Measurements from ENCODE around the gene SREBF2. TPM values are rescaled to one million over a fixed set of nuclear protein-coding genes. Genes with fewer than 3 reads are reported as not detected.
A peak's percentile ranks its signal among the peaks of the same experiment; 100 is the strongest.

SREBF2 gene
- total RNA-seq, 1 donor from 2014 or later: 20.9 TPM

DNA sequence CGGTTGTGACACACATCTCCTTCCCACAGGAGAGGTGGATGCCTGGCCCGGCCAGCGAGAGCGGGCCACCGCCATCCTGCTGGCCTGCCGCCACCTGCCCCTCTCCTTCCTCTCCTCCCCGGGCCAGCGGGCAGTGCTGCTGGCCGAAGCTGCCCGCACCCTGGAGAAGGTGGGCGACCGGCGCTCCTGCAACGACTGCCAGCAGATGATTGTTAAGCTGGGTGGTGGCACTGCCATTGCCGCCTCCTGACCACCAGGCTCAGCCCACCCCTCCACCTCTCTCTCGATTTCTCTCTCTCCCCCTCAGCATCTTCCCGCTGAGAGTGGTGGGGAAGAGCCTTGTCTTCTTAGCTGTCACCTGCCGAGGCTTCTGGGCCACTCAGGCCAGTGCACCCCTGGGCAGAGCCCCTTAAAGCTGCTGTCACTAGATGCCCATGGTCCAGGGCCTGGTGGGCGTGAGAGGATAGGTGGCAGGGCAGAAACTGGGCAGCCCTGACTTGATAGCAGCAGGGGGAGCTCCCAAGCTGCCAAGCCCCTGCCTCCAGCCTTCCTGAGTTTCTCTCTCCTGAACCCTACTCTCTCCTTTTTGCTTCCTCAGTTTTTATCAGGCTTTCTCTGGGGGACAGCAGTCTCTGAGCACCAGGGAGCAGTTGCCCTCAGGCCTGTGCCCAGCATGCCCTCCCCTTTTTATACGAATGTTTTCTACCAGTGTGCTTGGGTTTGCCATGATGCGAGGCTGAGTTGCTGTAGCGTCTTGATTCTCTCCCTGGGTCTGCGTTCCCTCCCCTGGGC is 72.7 kb downstream of the SREBF2 start:
- H3K9ac ChIP-seq (ENCODE audit: low read depth in 1 of 3, low read length in 3 of 3): no peak overlapping the region
- H3K36me3 ChIP-seq (ENCODE audit: control insufficient read depth in 3 of 3, insufficient read depth in 3 of 3, low read length in 3 of 3): peaks cover 24 to 44% (median 34%) of the 10 kb centered on the region in 3 donors
- no peaks in the 10 kb centered on the region for H3K9me3 ChIP-seq (ENCODE audit: control insufficient read depth in 3 of 3, low read length in 3 of 3)
- peaks cover 3 to 9% (median 4%) of the 10 kb centered on the region in 3 donors for H3K27me3 ChIP-seq (ENCODE audit: control insufficient read depth in 3 of 3, insufficient read depth in 3 of 3, low read length in 3 of 3)
- peaks cover 13 to 24% (median 18%) of the 10 kb centered on the region in 3 donors for H3K4me1 ChIP-seq (ENCODE audit: control insufficient read depth in 3 of 3, insufficient read depth in 3 of 3, low read length in 3 of 3)
- no peak overlapping the region for H3K4me3 ChIP-seq (ENCODE audit: low read length in 3 of 3)
- no peak overlapping the region for H3K27ac ChIP-seq (ENCODE audit: low read depth, low read length)

DNA sequence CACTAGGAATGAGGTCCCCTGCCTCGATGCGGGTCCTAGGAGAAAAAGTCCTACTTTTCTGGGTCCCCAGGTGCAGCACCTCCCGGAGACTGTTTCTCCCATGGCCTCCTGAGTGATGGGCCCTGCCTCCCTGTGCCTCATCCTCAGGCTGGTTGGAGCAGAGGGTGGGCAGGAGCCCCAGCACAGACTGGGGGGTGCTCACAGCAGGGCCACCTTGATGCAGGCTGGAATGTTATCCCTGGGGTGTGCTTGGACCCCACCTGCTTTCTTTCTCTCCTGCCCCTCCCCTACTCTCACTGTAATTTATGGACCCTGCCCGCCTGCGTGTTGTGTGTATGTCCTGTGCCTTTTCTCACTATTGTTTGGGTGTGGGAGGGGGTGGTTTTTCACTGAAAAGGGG is 73.9 kb downstream of the SREBF2 start:
- peaks cover 21 to 35% (median 32%) of the 10 kb centered on the region in 3 donors for H3K36me3 ChIP-seq (ENCODE audit: control insufficient read depth in 3 of 3, insufficient read depth in 3 of 3, low read length in 3 of 3)
- H3K9me3 ChIP-seq (ENCODE audit: control insufficient read depth in 3 of 3, low read length in 3 of 3): no peaks in the 10 kb centered on the region
- H3K4me3 ChIP-seq (ENCODE audit: low read length in 3 of 3): no peak overlapping the region
- no peak overlapping the region for H3K9ac ChIP-seq (ENCODE audit: low read depth in 1 of 3, low read length in 3 of 3)
- peaks cover 19 to 28% (median 26%) of the 10 kb centered on the region in 3 donors for H3K4me1 ChIP-seq (ENCODE audit: control insufficient read depth in 3 of 3, insufficient read depth in 3 of 3, low read length in 3 of 3)
- H3K27ac ChIP-seq (ENCODE audit: low read depth, low read length): no peak overlapping the region
- peaks cover 14 to 21% (median 14%) of the 10 kb centered on the region in 3 donors for H3K27me3 ChIP-seq (ENCODE audit: control insufficient read depth in 3 of 3, insufficient read depth in 3 of 3, low read length in 3 of 3)

DNA sequence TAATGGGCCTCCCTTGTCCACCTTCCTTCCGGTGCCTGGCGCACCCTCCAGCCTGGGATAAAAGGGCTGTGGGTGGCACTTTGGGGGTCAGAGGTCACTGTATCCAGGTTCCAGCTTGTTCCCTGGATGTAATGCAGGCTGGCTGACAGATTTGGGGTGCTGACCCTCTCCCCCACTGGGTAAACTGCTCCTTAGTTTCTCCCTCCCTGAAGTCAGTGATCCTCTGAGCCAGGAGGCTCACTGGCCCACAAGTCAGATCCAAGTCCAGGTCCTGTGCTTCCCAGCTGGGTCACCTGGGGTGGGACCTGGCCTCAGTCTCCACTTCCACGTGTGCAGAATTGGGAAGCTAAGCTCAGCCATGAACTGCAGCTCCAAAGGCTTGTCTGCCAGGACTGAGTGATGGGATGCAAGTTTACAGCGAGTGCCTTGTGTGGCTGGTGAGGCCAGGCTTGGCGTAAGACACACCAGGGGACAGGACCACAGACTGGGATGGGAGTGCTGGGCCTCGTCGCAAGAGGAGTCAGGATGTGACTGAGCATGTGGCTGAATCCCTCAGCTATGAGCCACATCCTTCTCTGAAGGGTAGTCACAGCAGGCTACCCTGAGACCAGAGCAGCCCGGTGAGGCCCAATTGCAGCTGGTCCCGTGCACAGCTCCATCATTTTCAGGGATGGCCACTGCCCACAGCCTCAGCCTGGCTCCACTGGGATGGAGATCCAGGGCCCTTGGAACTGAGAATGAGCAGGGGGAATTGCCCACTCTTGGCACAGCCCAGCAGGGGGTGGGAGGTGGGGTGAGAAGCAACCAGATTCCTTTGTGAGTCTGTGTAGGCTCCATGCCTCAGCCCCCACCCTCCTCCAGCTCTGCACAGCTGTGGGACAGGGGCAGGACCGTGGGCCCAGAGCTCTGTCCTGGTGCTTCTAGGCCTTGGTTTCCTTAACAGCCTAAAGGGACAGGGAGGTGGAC is 74.8 kb downstream of the SREBF2 start:
- H3K9me3 ChIP-seq (ENCODE audit: control insufficient read depth in 3 of 3, low read length in 3 of 3): no peaks in the 10 kb centered on the region
- no peak overlapping the region for H3K27ac ChIP-seq (ENCODE audit: low read depth, low read length)
- H3K36me3 ChIP-seq (ENCODE audit: control insufficient read depth in 3 of 3, insufficient read depth in 3 of 3, low read length in 3 of 3): peaks cover 19 to 31% (median 27%) of the 10 kb centered on the region in 3 donors
- H3K4me1 ChIP-seq (ENCODE audit: control insufficient read depth in 3 of 3, insufficient read depth in 3 of 3, low read length in 3 of 3): peaks cover 17 to 25% (median 21%) of the 10 kb centered on the region in 3 donors
- H3K27me3 ChIP-seq (ENCODE audit: control insufficient read depth in 3 of 3, insufficient read depth in 3 of 3, low read length in 3 of 3): peaks cover 23 to 30% (median 23%) of the 10 kb centered on the region in 3 donors
- peak overlapping the region in 1 of 3 donors; percentile 33 for H3K9ac ChIP-seq (ENCODE audit: low read depth in 1 of 3, low read length in 3 of 3)
- H3K4me3 ChIP-seq (ENCODE audit: low read length in 3 of 3): no peak overlapping the region

DNA sequence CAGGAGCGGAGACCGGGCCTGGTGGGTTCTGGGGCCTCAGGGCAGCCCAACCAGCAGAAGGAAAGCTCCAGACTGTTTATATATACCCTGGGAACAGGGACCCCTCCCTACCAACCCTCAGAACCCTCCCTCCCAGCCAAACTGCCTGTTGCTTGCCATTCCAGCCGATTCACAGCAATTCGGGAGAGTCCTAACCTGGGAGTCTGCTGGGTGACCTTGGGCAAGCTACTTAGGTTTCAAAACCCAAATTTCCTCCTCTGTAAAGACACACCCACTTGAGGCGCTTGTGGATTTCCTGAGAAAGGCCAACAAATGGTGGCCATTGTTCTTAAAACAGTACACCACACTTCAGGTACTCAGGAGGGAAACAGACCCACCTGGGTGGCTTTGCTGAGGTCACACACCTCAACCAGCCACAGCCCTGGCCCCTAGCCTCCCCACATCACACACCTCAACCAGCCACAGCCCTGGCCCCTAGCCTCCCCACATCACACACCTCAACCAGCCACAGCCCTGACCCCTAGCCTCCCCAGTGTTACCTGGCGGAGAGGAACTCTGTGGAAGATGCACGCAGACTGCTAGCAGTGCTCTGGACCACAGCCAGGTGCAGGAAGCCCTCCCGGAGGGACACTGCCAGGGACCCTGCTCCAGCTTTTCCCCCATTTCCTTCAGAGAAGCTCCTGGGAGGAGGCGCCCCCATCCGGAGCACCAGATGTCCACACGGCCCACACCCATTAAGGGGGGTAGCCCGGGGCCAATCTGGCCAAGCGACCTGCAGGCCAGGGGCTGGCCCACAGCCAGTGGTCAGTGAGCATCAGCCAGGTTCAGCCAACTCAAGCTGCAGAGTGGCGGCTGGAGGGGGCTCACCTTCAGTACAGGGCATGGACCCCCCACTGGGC is 75.8 kb downstream of the SREBF2 start:
- Histone ChIP-seq H3K4me1 (ENCODE audit: control insufficient read depth in 3 of 3, insufficient read depth in 3 of 3, low read length in 3 of 3) (peaks cover 10 to 18% (median 12%) of the 10 kb centered on the region in 3 donors), H3K36me3 (ENCODE audit: control insufficient read depth in 3 of 3, insufficient read depth in 3 of 3, low read length in 3 of 3) (peaks cover 13 to 26% (median 24%) of the 10 kb centered on the region in 3 donors), H3K27ac (ENCODE audit: low read depth, low read length) (no peak overlapping the region), H3K4me3 (ENCODE audit: low read length in 3 of 3) (no peak overlapping the region), H3K9me3 (ENCODE audit: control insufficient read depth in 3 of 3, low read length in 3 of 3) (no peaks in the 10 kb centered on the region), H3K27me3 (ENCODE audit: control insufficient read depth in 3 of 3, insufficient read depth in 3 of 3, low read length in 3 of 3) (peaks cover 31 to 39% (median 32%) of the 10 kb centered on the region in 3 donors), H3K9ac (ENCODE audit: low read depth in 1 of 3, low read length in 3 of 3) (no peak overlapping the region)

DNA sequence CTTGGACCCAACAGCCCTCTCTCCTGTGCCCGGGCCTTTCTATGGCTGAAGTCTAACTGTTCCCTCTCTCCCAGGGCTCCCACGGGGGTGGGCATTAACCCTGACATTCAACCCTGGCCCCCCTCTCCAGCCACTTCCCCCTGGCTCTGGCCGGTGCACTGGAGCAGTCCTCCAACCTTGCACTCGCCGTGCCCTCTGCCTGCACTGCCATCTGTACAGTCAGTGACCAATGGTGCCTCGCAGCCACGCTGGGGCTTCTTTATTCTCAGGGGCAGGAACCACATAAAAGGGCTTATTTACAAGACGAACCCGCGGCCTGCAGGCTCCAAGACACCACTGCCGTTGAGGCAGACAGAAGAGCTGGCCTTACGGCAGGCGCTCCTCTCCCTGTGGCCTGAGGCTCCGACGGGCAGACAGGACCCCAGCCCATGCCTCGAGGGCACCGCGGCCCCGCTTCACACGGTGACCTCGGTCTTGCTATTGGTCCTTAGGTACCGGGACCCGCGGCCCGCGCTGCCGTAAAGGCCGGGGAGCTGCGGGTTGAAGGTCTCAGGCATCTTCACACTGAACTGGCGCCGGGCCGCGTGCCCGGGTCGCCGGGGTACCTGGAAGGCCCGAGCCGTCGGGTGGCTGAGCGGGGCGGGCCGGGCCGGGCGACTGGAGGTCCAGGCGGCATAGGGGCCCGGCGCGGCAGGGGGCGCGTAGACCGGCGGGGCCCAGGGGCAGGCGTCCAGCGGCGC is 76.6 kb downstream of the SREBF2 start:
- H3K9me3 ChIP-seq (ENCODE audit: control insufficient read depth in 3 of 3, low read length in 3 of 3): no peaks in the 10 kb centered on the region
- H3K27ac ChIP-seq (ENCODE audit: low read depth, low read length): no peak overlapping the region
- H3K4me3 ChIP-seq (ENCODE audit: low read length in 3 of 3): no peak overlapping the region
- peaks cover 10 to 14% (median 11%) of the 10 kb centered on the region in 3 donors for H3K4me1 ChIP-seq (ENCODE audit: control insufficient read depth in 3 of 3, insufficient read depth in 3 of 3, low read length in 3 of 3)
- peaks cover 34 to 47% (median 39%) of the 10 kb centered on the region in 3 donors for H3K27me3 ChIP-seq (ENCODE audit: control insufficient read depth in 3 of 3, insufficient read depth in 3 of 3, low read length in 3 of 3)
- peaks cover 8 to 21% (median 17%) of the 10 kb centered on the region in 3 donors for H3K36me3 ChIP-seq (ENCODE audit: control insufficient read depth in 3 of 3, insufficient read depth in 3 of 3, low read length in 3 of 3)
- H3K9ac ChIP-seq (ENCODE audit: low read depth in 1 of 3, low read length in 3 of 3): no peak overlapping the region

DNA sequence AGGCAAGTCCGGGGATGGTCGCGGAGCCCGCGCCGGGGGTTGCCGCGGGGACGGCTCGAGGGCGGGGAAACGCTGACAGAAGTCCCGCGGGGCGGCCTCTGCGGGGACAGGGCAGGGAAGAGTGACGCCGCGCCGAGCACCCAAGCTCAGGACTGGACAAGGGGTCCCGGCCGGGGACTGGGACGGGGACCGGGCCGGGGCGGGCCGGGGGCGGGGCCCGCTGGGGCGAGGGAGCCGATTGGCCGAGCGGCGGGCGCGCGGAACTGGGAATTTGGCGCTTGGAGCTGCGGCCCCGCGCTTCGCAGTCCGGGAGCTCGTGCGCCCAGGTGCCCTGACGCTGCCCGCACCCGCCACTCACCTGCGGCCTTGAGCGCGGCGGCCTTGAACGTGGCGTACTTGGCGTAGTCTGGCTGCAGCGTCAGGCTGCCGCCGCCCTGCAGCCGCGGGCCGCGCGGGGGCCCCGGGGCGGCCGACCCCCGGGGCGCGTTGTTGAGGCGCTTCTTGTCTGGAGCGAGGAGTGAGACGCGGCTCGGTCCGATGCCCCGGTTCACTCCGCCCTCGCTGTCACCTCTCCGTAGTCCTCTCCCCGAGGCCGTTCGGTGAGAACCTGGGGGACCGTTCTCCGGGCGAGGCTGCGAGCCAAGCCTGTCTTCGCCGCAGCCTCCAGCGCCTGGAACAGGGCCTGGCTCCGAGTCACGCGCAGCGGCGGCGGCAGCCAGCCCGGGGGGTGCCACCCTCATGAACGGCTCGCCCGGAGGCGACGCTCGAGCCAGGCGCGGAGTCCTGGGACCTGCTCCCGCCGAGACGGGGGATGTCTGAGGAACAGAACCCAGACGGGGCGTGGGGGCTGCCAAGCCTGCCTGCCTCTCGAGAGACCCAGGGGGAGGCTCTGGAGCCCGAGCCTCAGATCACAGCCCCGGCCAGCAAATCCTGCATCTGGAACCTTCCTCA is 77.4 kb downstream of the SREBF2 start:
- peaks cover 12 to 17% (median 13%) of the 10 kb centered on the region in 3 donors for H3K4me1 ChIP-seq (ENCODE audit: control insufficient read depth in 3 of 3, insufficient read depth in 3 of 3, low read length in 3 of 3)
- H3K36me3 ChIP-seq (ENCODE audit: control insufficient read depth in 3 of 3, insufficient read depth in 3 of 3, low read length in 3 of 3): peaks cover 0 to 13% (median 8%) of the 10 kb centered on the region in 3 donors
- no peaks in the 10 kb centered on the region for H3K9me3 ChIP-seq (ENCODE audit: control insufficient read depth in 3 of 3, low read length in 3 of 3)
- H3K9ac ChIP-seq (ENCODE audit: low read depth in 1 of 3, low read length in 3 of 3): peak overlapping the region in 1 of 3 donors; percentile 66
- peaks cover 37 to 54% (median 46%) of the 10 kb centered on the region in 3 donors for H3K27me3 ChIP-seq (ENCODE audit: control insufficient read depth in 3 of 3, insufficient read depth in 3 of 3, low read length in 3 of 3)
- no peak overlapping the region for H3K27ac ChIP-seq (ENCODE audit: low read depth, low read length)
- peak overlapping the region in 2 of 3 donors; percentile 49 to 52 for H3K4me3 ChIP-seq (ENCODE audit: low read length in 3 of 3)

DNA sequence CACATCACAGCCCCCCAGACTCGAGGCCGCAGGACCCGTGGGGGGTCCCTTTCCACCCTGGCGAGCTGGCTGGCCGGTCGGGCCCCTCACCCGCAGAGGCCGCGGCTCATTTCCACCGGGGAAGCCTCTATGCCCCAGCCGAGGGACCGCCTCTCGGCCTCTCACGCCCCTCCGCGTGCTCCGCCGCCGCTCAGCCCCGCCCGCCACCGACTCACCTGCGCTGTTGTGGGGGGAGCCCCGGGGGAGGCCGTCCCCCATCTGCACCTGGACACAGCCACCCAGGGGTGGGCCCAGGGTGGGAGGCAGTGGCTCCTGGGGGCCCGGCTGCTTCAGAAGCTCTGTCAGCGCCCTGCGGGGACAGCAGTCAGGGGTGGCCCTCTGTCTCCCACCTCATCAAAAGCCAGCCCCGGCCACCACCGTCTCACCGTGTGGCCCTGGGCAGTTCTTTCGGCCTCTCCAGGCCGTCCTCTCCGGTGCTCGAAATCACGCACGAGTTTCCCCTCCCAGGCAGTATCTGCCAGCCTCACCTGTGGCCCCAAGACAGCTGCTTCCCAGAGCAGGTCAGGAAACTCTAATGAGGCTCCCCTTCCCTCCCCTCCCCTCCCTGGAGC is 78.2 kb downstream of the SREBF2 start:
- Histone ChIP-seq H3K27me3 (ENCODE audit: control insufficient read depth in 3 of 3, insufficient read depth in 3 of 3, low read length in 3 of 3) (peaks cover 45 to 62% (median 54%) of the 10 kb centered on the region in 3 donors), H3K4me3 (ENCODE audit: low read length in 3 of 3) (peak overlapping the region in 2 of 3 donors; percentile 49 to 52), H3K27ac (ENCODE audit: low read depth, low read length) (no peak overlapping the region)

More for the DNA sequence above, 78.2 kb downstream of the SREBF2 start:
- peaks cover 12 to 18% (median 14%) of the 10 kb centered on the region in 3 donors for H3K4me1 ChIP-seq (ENCODE audit: control insufficient read depth in 3 of 3, insufficient read depth in 3 of 3, low read length in 3 of 3)
- no peaks in the 10 kb centered on the region for H3K9me3 ChIP-seq (ENCODE audit: control insufficient read depth in 3 of 3, low read length in 3 of 3)
- H3K36me3 ChIP-seq (ENCODE audit: control insufficient read depth in 3 of 3, insufficient read depth in 3 of 3, low read length in 3 of 3): peaks cover 0 to 7% (median 3%) of the 10 kb centered on the region in 3 donors
- peak overlapping the region in 1 of 3 donors; percentile 66 for H3K9ac ChIP-seq (ENCODE audit: low read depth in 1 of 3, low read length in 3 of 3)

Data from skeletal muscle tissue (tissue), 4 donors.